Tibial artery (tissue), 4 donors: ENCODE results near the gene BCR.

Source experiments
- DNase-seq, 2 donors: peaks; one replicate each; pipeline ENCODE4 v3.0.0-alpha.2; 2019
- H3K27ac ChIP-seq, 2 donors: fragments of 200-600 bp; sonication (generic) in 1 of 2; 1 replicate in 1 of 2; 2 replicates in 1 of 2; pipeline ENCODE4 v1.5.1; 2018 to 2019; ENCODE audit warnings: mild to moderate bottlenecking in 1 of 2
- H3K27me3 ChIP-seq, 2 donors: fragments of 200-600 bp; sonication (generic) in 1 of 2; one replicate each; pipeline versions ENCODE4 v1.5.1 to v1.6.0; 2016 to 2019
- H3K36me3 ChIP-seq, 3 donors: fragments of 200-600 bp; sonication (generic) in 2 of 3; one replicate each; pipeline ENCODE4 v1.5.1; 2016 to 2019; ENCODE audit warnings: mild to moderate bottlenecking in 2 of 3
- H3K4me1 ChIP-seq, 4 donors: fragments of 200-600 bp; sonication (generic) in 2 of 4; 1 replicate in 3 of 4; 2 replicates in 1 of 4; pipeline ENCODE4 v1.5.1; 2016 to 2019
- H3K4me3 ChIP-seq, 2 donors: fragments of 200-600 bp; sonication (generic) in 1 of 2; 1 replicate in 1 of 2; 2 replicates in 1 of 2; pipeline ENCODE4 v1.5.1; 2018 to 2019; ENCODE audit warnings: mild to moderate bottlenecking in 2 of 2
- H3K9me3 ChIP-seq, 3 donors: fragments of 200-600 bp; sonication (generic) in 1 of 3; one replicate each; pipeline ENCODE4 v1.5.1; 2016 to 2019
- intact Hi-C: fragments of 100-400 bp; cut with DNase I; formaldehyde crosslinking; loops from one replicate; pipeline ENCODE4 v1.15.0; 2023; ENCODE audit warnings: low total_unique reads
- TF ChIP-seq, protein P1 (sequence below), 2 experiments: fragments of 200-600 bp in 1 of 2; fragments of 450-650 bp in 1 of 2; IDR thresholded peaks; one replicate each; pipeline ENCODE4 v1.5.1; 2017 to 2019; ENCODE audit warnings: antibody characterized with exemption in 2 of 2, mild to moderate bottlenecking in 1 of 2, moderate library complexity in 1 of 2

BCR gene

DNA sequence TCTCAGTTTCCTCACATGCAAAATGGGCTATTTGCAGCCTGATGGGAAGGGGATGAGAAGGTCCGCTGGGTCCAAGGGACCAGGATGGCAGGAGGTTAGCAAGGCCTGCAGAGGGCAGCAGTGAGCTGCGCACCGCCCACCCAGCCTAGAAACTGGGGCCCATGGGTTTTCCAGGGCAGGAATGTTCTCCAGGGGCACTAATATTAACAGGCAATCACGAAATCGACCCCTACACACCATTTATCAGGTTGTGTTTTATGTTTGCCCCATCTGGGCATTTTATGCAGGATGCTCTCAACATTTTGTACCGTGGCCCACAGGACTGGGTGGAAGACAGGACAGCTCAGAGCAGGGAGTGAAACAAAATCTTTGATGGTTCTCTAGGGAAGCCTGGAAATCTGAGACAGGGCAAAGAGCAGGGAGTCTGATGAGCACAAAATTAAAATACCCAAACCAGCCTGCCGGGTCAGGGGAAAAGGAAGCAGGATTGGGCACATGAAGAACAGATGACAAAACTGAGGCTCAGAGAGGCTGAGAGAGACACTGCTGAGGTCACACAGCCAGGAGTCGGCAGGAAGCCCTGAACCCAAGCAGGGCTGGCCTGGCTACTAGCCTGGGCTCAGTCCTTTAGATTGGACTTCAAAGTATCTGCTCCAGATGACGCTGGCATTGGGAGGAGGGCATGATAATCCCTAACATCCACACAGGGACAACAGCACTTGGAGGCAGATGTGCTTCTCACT, 1.6 kb upstream of the BCR start:
- DNase-seq = peak in 1 of 2 donors; percentile 81
- Histone ChIP-seq H3K27me3 (no peaks in the 10 kb centered on the region), H3K27ac (peak overlapping the region; percentile 94 to 96), H3K36me3 (no peaks in the 10 kb centered on the region), H3K4me3 (no peak overlapping the region), H3K9me3 (no peaks in the 10 kb centered on the region), H3K4me1 (peaks cover 0 to 50% (median 38%) of the 10 kb centered on the region in 4 donors)
- intact Hi-C loops = loop anchor here (5.0 kb wide), 1 partner anchor 209 kb away; no protein-coding TSS in a partner anchor
- TF ChIP-seq, protein P1, sequence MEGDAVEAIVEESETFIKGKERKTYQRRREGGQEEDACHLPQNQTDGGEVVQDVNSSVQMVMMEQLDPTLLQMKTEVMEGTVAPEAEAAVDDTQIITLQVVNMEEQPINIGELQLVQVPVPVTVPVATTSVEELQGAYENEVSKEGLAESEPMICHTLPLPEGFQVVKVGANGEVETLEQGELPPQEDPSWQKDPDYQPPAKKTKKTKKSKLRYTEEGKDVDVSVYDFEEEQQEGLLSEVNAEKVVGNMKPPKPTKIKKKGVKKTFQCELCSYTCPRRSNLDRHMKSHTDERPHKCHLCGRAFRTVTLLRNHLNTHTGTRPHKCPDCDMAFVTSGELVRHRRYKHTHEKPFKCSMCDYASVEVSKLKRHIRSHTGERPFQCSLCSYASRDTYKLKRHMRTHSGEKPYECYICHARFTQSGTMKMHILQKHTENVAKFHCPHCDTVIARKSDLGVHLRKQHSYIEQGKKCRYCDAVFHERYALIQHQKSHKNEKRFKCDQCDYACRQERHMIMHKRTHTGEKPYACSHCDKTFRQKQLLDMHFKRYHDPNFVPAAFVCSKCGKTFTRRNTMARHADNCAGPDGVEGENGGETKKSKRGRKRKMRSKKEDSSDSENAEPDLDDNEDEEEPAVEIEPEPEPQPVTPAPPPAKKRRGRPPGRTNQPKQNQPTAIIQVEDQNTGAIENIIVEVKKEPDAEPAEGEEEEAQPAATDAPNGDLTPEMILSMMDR (IDR thresholded peaks at IDR 0.05) = peak; percentile 98

DNA sequence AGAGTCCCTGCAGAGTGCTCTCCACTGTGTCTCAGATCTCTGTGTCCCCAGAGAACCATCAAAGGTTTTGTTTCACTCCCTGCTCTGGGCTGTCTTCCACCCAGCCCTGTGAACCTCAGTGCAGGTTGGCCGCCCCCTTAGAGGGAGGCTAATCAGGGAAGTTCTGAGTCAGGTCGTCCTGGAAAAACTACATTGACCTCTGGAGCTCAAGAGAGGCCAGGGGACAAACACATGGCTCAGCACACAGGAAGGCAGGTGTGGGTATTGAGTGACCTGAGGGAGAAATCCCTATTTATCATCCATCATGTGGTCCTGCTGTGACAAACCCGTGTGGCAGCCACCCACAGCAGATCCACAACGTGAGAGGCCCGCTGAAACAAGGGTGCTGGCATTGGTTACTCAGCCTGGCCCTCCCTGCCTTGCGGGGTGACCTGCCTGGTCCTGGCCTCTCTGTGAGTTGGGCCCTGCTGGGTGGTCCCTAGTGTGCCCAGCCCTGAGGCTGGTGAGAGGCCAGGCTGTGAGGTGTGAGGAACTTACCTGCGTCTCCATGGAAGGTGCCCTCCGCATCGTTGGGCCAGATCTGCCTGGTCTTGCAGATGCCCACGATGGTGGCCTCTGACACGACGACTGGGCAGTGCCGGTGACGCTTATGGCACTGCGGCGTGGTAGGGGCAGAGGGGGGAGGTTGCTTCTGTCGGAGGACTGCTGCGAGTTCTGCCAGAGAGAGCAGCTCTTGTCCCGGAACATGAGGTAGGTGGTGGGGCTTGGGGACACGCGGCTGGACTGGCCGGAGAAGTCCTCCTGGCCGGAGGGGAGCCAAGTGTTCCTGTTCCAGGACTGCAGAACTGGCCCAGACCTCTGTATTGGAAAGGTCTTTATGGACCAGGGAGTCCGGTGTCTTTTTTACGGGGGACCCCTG, 669 bp upstream of the BCR start:
- peak; percentile 61 to 90 for DNase-seq
- intact Hi-C loops = loop anchor here (1.0 to 5.0 kb wide), 2 partner anchors 103 to 208 kb away; no protein-coding TSS in a partner anchor

DNA sequence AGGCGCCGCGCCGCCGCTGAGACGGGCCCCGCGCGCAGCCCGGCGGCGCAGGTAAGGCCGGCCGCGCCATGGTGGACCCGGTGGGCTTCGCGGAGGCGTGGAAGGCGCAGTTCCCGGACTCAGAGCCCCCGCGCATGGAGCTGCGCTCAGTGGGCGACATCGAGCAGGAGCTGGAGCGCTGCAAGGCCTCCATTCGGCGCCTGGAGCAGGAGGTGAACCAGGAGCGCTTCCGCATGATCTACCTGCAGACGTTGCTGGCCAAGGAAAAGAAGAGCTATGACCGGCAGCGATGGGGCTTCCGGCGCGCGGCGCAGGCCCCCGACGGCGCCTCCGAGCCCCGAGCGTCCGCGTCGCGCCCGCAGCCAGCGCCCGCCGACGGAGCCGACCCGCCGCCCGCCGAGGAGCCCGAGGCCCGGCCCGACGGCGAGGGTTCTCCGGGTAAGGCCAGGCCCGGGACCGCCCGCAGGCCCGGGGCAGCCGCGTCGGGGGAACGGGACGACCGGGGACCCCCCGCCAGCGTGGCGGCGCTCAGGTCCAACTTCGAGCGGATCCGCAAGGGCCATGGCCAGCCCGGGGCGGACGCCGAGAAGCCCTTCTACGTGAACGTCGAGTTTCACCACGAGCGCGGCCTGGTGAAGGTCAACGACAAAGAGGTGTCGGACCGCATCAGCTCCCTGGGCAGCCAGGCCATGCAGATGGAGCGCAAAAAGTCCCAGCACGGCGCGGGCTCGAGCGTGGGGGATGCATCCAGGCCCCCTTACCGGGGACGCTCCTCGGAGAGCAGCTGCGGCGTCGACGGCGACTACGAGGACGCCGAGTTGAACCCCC, 798 bp downstream of the BCR start:
- TF ChIP-seq, protein P1 (IDR thresholded peaks at IDR 0.05) = no peak
- Histone ChIP-seq H3K4me3 (peak overlapping the region; percentile 69 to 74), H3K9me3 (no peaks in the 10 kb centered on the region), H3K4me1 (peaks cover 0 to 63% (median 51%) of the 10 kb centered on the region in 4 donors), H3K27me3 (no peaks in the 10 kb centered on the region), H3K36me3 (no peaks in the 10 kb centered on the region), H3K27ac (peak overlapping the region; percentile 76 to 96)
- intact Hi-C loops = loop anchor here (1.0 kb wide), 1 partner anchor 101 kb away; no protein-coding TSS in a partner anchor
- DNase-seq = peak in 1 of 2 donors; percentile 73

More for the DNA sequence above, 669 bp upstream of the BCR start:
- H3K4me3 ChIP-seq = peak overlapping the region; percentile 69 to 74
- H3K27me3 ChIP-seq = no peaks in the 10 kb centered on the region
- H3K27ac ChIP-seq = peak overlapping the region; percentile 94 to 96
- TF ChIP-seq, protein P1 (IDR thresholded peaks at IDR 0.05) = no peak
- H3K9me3 ChIP-seq = no peaks in the 10 kb centered on the region
- peaks cover 0 to 56% (median 43%) of the 10 kb centered on the region in 4 donors for H3K4me1 ChIP-seq
- no peaks in the 10 kb centered on the region for H3K36me3 ChIP-seq

DNA sequence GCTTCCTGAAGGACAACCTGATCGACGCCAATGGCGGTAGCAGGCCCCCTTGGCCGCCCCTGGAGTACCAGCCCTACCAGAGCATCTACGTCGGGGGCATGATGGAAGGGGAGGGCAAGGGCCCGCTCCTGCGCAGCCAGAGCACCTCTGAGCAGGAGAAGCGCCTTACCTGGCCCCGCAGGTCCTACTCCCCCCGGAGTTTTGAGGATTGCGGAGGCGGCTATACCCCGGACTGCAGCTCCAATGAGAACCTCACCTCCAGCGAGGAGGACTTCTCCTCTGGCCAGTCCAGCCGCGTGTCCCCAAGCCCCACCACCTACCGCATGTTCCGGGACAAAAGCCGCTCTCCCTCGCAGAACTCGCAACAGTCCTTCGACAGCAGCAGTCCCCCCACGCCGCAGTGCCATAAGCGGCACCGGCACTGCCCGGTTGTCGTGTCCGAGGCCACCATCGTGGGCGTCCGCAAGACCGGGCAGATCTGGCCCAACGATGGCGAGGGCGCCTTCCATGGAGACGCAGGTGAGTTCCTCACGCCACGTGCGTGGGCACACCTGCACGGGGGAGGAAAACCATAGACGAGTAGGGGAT, 1.5 kb downstream of the BCR start:
- H3K4me3 ChIP-seq = peak overlapping the region; percentile 69 to 74
- DNase-seq = peak in 1 of 2 donors; percentile 70
- intact Hi-C loops = no loop called here
- H3K27ac ChIP-seq = peak overlapping the region; percentile 76 to 96
- H3K36me3 ChIP-seq = no peaks in the 10 kb centered on the region
- TF ChIP-seq, protein P1 (IDR thresholded peaks at IDR 0.05) = no peak
- H3K27me3 ChIP-seq = no peaks in the 10 kb centered on the region
- H3K9me3 ChIP-seq = no peaks in the 10 kb centered on the region
- peaks cover 0 to 68% (median 57%) of the 10 kb centered on the region in 4 donors for H3K4me1 ChIP-seq
